Sigmoid colon (tissue), 7 donors: ENCODE measurements around the gene LRRIQ4. TPM values are rescaled to one million over a fixed set of nuclear protein-coding genes. Genes with fewer than 3 reads are reported as not detected.

ENCODE experiments used
- DNase-seq: peaks from one replicate; pipeline ENCODE4 v3.0.0-alpha.2; 2019
- H3K27ac ChIP-seq, 4 donors: fragments of 200-600 bp; sonication (generic); one replicate each; pipeline ENCODE4 v1.5.1; 2016 to 2019; ENCODE audit warnings: mild to moderate bottlenecking in 1 of 4
- H3K27me3 ChIP-seq, 3 donors: fragments of 200-600 bp; sonication (generic); one replicate each; pipeline ENCODE4 v1.5.1; 2019; ENCODE audit warnings: mild to moderate bottlenecking in 1 of 3
- H3K36me3 ChIP-seq, 4 donors: fragments of 200-600 bp; sonication (generic); one replicate each; pipeline ENCODE4 v1.5.1; 2016 to 2019
- H3K4me1 ChIP-seq, 4 donors: fragments of 200-600 bp; sonication (generic); one replicate each; pipeline ENCODE4 v1.5.1; 2017 to 2019
- H3K4me3 ChIP-seq, 4 donors: fragments of 200-600 bp; sonication (generic); one replicate each; pipeline ENCODE4 v1.5.1; 2017 to 2019; ENCODE audit warnings: mild to moderate bottlenecking in 2 of 4, moderate library complexity in 1 of 4
- H3K9me3 ChIP-seq, 4 donors: fragments of 200-600 bp in 3 of 4; sonication (generic) in 3 of 4; one replicate each; pipeline versions ENCODE4 v1.5.1 to v1.6.1; 2013 to 2019
- EP300 ChIP-seq, 4 donors: sonication (generic); formaldehyde crosslinking; IDR thresholded peaks; one replicate each; pipeline ENCODE4 v1.6.1; 2017; ENCODE audit warnings: antibody characterized with exemption in 4 of 4
- POLR2A ChIP-seq, 2 donors: fragments of 450-650 bp; IDR thresholded peaks; one replicate each; pipeline ENCODE4 v1.6.1; 2016; ENCODE audit warnings: antibody characterized with exemption in 2 of 2, mild to moderate bottlenecking in 2 of 2, moderate library complexity in 2 of 2
- POLR2AphosphoS5 ChIP-seq, 4 donors: sonication (generic); formaldehyde crosslinking; IDR thresholded peaks; one replicate each; pipeline ENCODE4 v1.6.1; 2017; ENCODE audit warnings: antibody characterized with exemption in 4 of 4
- WGBS, 2 donors: extraction: QIAGEN DNeasy Blood & Tissue Kit; methylation state at CpG; one replicate each; pipeline ENCODE4 v1.1.7; 2013; 5-methylcytosine and 5-hydroxymethylcytosine counted together
- intact Hi-C: fragments of 100-400 bp; cut with DNase I; formaldehyde crosslinking; loops from one replicate; pipeline ENCODE4 v1.15.1; 2023
- polyA plus RNA-seq, 3 donors: library from polyadenylated mRNA; stranded (reverse); fragments of 200-250 nt; gene quantifications; one replicate each; pipeline ENCODE4 v1.2.3, GENCODE V29; 2013
- total RNA-seq, 4 donors: library from RNA; depleted of rRNA; stranded (reverse); fragments of >200 nt; gene quantifications; one replicate each; pipeline ENCODE4 v1.1.0, GENCODE V29; 2016
- TF ChIP-seq, protein P1 (sequence below), 4 experiments: fragments of 450-650 bp in 3 of 4; fragments of 200-600 bp in 1 of 4; IDR thresholded peaks; one replicate each; pipeline ENCODE4 v1.5.1; 2016 to 2019; ENCODE audit warnings: antibody characterized with exemption in 4 of 4, mild to moderate bottlenecking in 3 of 4, moderate library complexity in 2 of 4
- donor health status: healthy with polysubstance abuse.
- donor health status: Bipolar disorder and iron deficiency.
- donor health status: healthy.

Gene LRRIQ4
- total and polyA plus RNA-seq, 7 donors: not detected

DNA sequence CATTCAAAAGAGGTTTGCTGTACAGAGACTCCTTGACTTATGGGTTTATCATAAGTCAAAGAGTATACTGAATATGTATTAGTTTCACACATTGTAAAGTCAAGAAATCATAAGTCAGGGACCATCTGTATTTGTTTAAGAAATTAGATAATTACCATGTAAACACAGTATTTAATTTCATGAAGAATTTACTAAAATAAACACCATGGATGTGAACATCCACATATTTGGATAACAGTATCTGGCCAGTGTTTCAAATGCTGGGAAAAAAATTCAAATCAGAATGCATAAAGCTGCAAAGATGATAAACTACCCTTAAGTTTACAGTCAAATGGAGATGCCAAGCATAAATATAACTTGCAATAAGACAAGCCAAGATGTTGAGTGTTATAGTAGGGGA is 22.5 kb upstream of the LRRIQ4 start:
- no peaks in the 10 kb centered on the region for H3K4me1 ChIP-seq
- intact Hi-C loops: loop anchor here (5.0 to 10.0 kb wide), 2 partner anchors 187 to 305 kb away; no protein-coding TSS in a partner anchor

DNA sequence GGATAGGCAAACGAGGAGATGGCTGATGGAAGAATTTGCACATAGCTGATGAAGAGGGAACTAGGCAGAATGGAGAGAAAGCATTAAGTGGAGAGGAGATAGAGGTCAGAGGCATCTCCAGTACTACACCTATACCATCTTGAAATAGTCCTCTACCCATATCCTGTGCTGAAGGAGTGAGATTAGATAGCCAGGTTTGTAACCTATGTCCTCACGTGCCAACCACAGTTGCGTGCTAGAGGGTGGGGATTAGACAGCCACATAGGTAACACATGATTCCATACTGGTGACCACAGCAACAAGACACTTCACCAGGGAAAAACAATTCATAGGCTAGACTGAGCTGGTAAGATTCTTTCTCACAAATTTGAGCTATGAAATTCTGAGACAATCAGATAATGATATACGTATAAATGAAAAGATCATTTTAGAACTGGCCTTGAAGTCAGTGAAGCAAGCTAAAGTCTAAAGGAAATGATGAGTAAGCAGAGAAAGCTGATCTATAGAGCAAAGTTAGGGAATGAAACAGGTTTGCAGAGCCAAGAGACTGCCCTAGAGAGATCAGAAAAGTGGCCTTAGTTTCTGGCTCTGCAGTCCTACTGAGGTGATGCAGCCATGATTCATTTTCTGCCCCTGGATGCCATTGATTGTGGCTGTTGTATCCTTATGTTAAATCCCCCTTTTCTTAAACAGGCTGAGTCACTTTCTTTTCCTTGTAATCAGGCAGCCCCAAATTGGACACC is 21.8 kb upstream of the LRRIQ4 start:
- no peak for DNase-seq
- H3K36me3 ChIP-seq: peaks cover 8 to 55% (median 16%) of the 10 kb centered on the region in 4 donors
- no peaks in the 10 kb centered on the region for H3K9me3 ChIP-seq
- H3K4me1 ChIP-seq: no peaks in the 10 kb centered on the region
- WGBS, 2 donors: 91 to 94% methylated on average over 4 of the region's 4 CpGs
- intact Hi-C loops: loop anchor here (5.0 to 10.0 kb wide), 2 partner anchors 186 to 304 kb away; no protein-coding TSS in a partner anchor
- no peaks in the 10 kb centered on the region for H3K27me3 ChIP-seq
- TF ChIP-seq EP300 (IDR thresholded peaks at IDR 0.05) (no peak), POLR2AphosphoS5 (IDR thresholded peaks at IDR 0.05) (no peak), POLR2A (IDR thresholded peaks at IDR 0.05) (no peak)
- TF ChIP-seq, protein P1, sequence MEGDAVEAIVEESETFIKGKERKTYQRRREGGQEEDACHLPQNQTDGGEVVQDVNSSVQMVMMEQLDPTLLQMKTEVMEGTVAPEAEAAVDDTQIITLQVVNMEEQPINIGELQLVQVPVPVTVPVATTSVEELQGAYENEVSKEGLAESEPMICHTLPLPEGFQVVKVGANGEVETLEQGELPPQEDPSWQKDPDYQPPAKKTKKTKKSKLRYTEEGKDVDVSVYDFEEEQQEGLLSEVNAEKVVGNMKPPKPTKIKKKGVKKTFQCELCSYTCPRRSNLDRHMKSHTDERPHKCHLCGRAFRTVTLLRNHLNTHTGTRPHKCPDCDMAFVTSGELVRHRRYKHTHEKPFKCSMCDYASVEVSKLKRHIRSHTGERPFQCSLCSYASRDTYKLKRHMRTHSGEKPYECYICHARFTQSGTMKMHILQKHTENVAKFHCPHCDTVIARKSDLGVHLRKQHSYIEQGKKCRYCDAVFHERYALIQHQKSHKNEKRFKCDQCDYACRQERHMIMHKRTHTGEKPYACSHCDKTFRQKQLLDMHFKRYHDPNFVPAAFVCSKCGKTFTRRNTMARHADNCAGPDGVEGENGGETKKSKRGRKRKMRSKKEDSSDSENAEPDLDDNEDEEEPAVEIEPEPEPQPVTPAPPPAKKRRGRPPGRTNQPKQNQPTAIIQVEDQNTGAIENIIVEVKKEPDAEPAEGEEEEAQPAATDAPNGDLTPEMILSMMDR (IDR thresholded peaks at IDR 0.05): no peak
- no peak overlapping the region for H3K27ac ChIP-seq
- no peak overlapping the region for H3K4me3 ChIP-seq

More for the DNA sequence above, 22.5 kb upstream of the LRRIQ4 start:
- Histone ChIP-seq H3K36me3 (peaks cover 8 to 62% (median 22%) of the 10 kb centered on the region in 4 donors), H3K4me3 (no peak overlapping the region), H3K27me3 (no peaks in the 10 kb centered on the region), H3K27ac (no peak overlapping the region), H3K9me3 (no peaks in the 10 kb centered on the region)
- no peak for DNase-seq
- TF ChIP-seq POLR2AphosphoS5 (IDR thresholded peaks at IDR 0.05) (no peak), EP300 (IDR thresholded peaks at IDR 0.05) (no peak), POLR2A (IDR thresholded peaks at IDR 0.05) (no peak)
- TF ChIP-seq, protein P1 (IDR thresholded peaks at IDR 0.05): no peak

DNA sequence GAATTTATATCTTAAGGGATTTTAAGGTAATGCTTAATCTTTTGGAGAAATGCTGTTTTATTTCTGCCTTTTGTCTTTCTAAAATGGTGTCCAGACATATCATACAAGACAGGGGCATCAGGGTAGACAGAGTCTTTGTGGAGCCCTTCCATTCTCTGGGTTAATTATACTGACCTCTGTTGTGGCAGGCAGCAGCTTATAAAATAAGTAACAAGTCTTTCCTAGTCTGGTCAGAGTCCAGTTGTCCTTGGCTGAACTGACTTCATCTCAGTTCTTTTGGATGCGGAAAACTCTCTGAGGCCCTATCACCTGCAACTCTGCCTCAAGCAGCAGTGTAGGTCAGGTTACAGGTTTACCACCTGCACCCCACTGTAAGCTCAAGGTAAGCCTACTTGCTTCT is 20.3 kb upstream of the LRRIQ4 start:
- H3K4me1 ChIP-seq: no peaks in the 10 kb centered on the region
- TF ChIP-seq POLR2AphosphoS5 (IDR thresholded peaks at IDR 0.05): no peak
- TF ChIP-seq, protein P1 (IDR thresholded peaks at IDR 0.05): no peak
- no peak for TF ChIP-seq POLR2A (IDR thresholded peaks at IDR 0.05)
- no peak for TF ChIP-seq EP300 (IDR thresholded peaks at IDR 0.05)
- intact Hi-C loops: loop anchor here (5.0 to 10.0 kb wide), 2 partner anchors 185 to 302 kb away; no protein-coding TSS in a partner anchor
- no peak for DNase-seq
- WGBS, 2 donors: 96 to 100% methylated on average over 1 of the region's 1 CpG
- peaks cover 0 to 40% (median 9%) of the 10 kb centered on the region in 4 donors for H3K36me3 ChIP-seq
- H3K9me3 ChIP-seq: no peaks in the 10 kb centered on the region
- no peaks in the 10 kb centered on the region for H3K27me3 ChIP-seq
- H3K27ac ChIP-seq: no peak overlapping the region
- H3K4me3 ChIP-seq: no peak overlapping the region

DNA sequence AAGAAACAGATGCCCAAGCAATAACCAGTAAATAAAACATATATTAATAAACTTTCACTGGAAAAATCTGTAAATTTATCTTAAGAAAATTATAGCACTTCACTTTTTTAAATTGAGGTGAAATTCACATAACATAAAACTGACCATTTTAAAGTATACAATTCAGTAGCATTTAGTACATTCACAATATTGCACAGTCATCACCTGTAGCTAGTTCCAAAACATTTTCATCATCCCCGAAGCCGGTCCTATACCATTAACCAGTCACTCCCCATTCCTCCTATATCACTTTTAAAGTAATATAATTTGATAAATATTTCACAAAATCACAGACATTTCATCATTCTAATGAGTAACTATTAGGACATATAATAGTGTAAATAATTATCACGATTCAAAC is 8.0 kb upstream of the LRRIQ4 start:
- Histone ChIP-seq H3K27ac (no peak overlapping the region), H3K36me3 (peaks cover 0 to 22% (median 0%) of the 10 kb centered on the region in 4 donors), H3K4me3 (no peak overlapping the region), H3K9me3 (no peaks in the 10 kb centered on the region), H3K4me1 (no peaks in the 10 kb centered on the region), H3K27me3 (no peaks in the 10 kb centered on the region)
- intact Hi-C loops: no loop called here
- no peak for DNase-seq
- WGBS, 2 donors: 94% methylated on average over 3 of the region's 3 CpGs
- TF ChIP-seq, protein P1 (IDR thresholded peaks at IDR 0.05): no peak
- TF ChIP-seq POLR2AphosphoS5 (IDR thresholded peaks at IDR 0.05) (no peak), POLR2A (IDR thresholded peaks at IDR 0.05) (no peak)
